Retinal pigment epithelial cell (primary cell): ENCODE results near the gene PRR20G.

ENCODE experiments used
- DNase-seq: peaks from one replicate; pipeline ENCODE4 v3.0.0-alpha.2; 2010; ENCODE audit warnings: low read depth
- H3K4me3 ChIP-seq: 2 replicates; pipeline ENCODE4 v1.5.1; 2011; ENCODE audit warnings: mild to moderate bottlenecking, low read length, control low read depth, moderate library complexity
- CTCF ChIP-seq: conservative IDR thresholded peaks from 2 replicates; pipeline ENCODE4 v1.5.1; 2011; ENCODE audit warnings: low read depth, low read length, control low read depth, inconsistent platforms

Gene PRR20G

GRCh38 chr3:127258733-127259132 is 29.1 kb downstream of the PRR20G start:
- no peak for DNase-seq
- no peak for TF ChIP-seq CTCF

GRCh38 chr3:127257351-127257750 is 30.5 kb downstream of the PRR20G start:
- no peak overlapping the region for H3K4me3 ChIP-seq
- no peak for DNase-seq
- TF ChIP-seq CTCF, result no peak

More at GRCh38 chr3:127258733-127259132, 29.1 kb downstream of the PRR20G start:
- H3K4me3 ChIP-seq, result no peak overlapping the region

GRCh38 chr3:127256733-127257271 is 31.0 kb downstream of the PRR20G start:
- DNase-seq, result no peak
- TF ChIP-seq CTCF, result no peak
- H3K4me3 ChIP-seq, result no peak overlapping the region

GRCh38 chr3:127256138-127256537 is 31.7 kb downstream of the PRR20G start:
- no peak overlapping the region for H3K4me3 ChIP-seq
- no peak for DNase-seq
- no peak for TF ChIP-seq CTCF

- no peak for DNase-seq
- TF ChIP-seq CTCF, result no peak
- H3K4me3 ChIP-seq, result no peak overlapping the region
Observed at GRCh38 chr3:127255516-127255915, 32.3 kb downstream of the PRR20G start.

GRCh38 chr3:127254730-127255129 is 33.1 kb downstream of the PRR20G start:
- peak; percentile 4 for TF ChIP-seq CTCF
- no peak for DNase-seq
- no peak overlapping the region for H3K4me3 ChIP-seq

GRCh38 chr3:127254033-127254644 is 33.7 kb downstream of the PRR20G start:
- H3K4me3 ChIP-seq, result no peak overlapping the region
- no peak for TF ChIP-seq CTCF
- DNase-seq, result no peak
